GM08714 (cell line): Measurements from ENCODE around the gene ABHD13.

Source experiments
- H3K4me3 ChIP-seq: fragments of 200-500 bp; sonication (Bioruptor generic); 2 replicates; pipeline ENCODE4 v1.5.1; 2014; ENCODE audit warnings: mild to moderate bottlenecking, low read length, inconsistent platforms
- ZNF274 ChIP-seq: IDR thresholded peaks from 2 replicates; pipeline ENCODE4 v1.6.1; 2012; ENCODE audit warnings: mild to moderate bottlenecking, low read depth, low read length

The ABHD13 gene

GRCh38 chr13:108218044-108218974 lies at the start of gene ABHD13:
ABHD13 (plus strand) TSS chr13:108218392; CDS start chr13:108229219, 10,827 bp downstream.
- TF ChIP-seq ZNF274 = no peak

GRCh38 chr13:108168929-108169328 lies 49.3 kb upstream of the ABHD13 start:
- TF ChIP-seq ZNF274 = no peak
- no peak overlapping the region for H3K4me3 ChIP-seq

More at GRCh38 chr13:108218044-108218974, at the start of gene ABHD13:
- peak within 1 kb of the TSS; percentile 88 for H3K4me3 ChIP-seq

GRCh38 chr13:108176685-108177274 lies 41.4 kb upstream of the ABHD13 start:
- TF ChIP-seq ZNF274 = no peak

DNA sequence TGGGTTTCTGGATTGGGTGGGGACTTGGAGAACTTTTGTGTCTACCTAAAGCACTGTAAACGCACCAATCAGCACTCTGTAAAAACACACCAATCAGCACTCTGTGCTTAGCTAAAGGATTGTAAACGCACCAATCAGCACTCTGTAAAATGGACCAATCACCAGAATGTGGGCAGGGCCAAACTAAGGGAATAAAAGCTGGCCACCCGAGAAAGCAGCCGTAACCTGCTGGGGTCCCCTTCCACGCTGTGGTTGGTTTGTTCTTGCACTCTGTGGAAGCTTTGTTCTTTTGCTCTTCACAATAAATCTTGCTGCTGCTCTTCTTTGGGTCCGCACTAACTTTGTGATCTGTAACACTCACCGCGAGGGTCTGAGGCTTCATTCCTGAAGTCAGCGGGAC lies 40.1 kb upstream of the ABHD13 start:
- TF ChIP-seq ZNF274 = no peak
- H3K4me3 ChIP-seq = no peak overlapping the region

More at GRCh38 chr13:108176685-108177274, 41.4 kb upstream of the ABHD13 start:
- no peak overlapping the region for H3K4me3 ChIP-seq

DNA sequence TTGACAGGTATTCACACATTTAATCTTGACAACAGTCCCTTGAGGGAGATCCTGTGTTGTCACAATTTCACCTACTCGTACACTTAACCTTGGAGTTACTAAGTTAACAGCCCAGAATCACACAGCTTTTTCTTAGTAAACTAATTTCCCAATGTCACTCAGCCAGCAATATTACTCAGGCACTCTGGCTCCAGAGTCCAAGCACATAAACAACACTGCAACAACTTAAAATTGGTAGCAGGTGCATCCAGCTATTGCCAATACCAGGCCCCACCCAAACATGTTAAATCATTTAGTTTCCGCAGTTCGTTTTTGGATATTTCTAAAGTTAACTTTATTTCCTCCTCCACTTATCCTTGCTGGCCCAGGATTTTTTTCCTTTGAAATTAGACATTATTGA lies 35.5 kb upstream of the ABHD13 start:
- TF ChIP-seq ZNF274 = no peak
- no peak overlapping the region for H3K4me3 ChIP-seq

DNA sequence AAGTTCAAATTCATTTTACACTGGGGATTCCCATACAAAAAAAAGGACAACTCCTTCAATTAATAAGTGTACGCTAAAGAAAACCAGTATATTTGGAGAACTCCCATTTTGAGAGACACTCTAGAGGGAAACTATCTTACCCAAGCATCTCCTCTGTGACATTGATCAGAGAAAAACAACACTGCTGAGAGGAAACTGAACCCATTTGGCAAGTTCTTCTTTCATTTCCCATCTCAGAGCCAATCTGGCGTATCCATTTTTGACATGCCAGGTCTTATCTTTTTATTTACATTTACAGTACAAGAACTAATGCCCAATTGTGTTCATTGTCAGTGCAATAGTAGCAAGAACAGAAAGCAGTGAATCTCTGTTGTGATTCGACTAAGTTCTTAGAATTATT lies 33.0 kb upstream of the ABHD13 start:
- no peak for TF ChIP-seq ZNF274
- H3K4me3 ChIP-seq = no peak overlapping the region

DNA sequence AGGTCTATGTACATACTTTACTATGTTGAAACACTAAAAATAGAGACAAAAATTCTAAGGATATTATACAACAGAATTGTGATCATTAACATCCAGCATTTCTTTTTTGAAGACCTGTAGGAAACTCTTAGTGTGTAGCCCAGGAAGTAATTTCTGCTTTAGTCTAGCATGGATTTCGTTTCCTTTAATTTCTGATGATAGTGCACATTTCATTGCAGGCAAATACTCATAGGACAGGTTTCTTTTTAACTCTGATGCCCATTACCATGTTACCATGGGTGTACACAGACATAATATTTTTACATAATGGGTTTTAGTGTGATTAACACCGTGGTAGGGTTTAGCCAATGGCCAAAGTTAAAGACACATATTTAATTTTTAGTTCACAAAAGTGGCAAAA lies 29.9 kb upstream of the ABHD13 start:
- no peak for TF ChIP-seq ZNF274

DNA sequence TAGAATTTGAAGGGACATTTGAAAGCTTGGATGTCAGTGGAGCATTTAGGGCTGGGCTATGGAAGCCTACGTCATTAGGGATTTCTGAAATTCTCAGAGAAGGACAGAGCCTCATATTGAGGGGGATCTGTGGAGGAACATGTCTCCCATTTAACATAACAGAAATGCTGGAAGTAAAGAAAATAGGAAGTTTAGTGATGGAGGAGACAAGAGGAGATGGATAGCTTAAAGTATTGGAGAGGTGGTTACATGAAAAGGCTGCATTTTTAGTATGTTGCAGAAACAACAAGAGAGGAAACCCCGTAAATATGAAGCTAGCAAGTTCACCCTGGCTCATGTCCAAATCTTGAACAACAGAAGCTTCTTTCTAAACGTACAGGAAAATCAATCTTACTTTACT lies 27.3 kb upstream of the ABHD13 start:
- no peak for TF ChIP-seq ZNF274
- no peak overlapping the region for H3K4me3 ChIP-seq

More for the DNA sequence above, 29.9 kb upstream of the ABHD13 start:
- H3K4me3 ChIP-seq = no peak overlapping the region

GRCh38 chr13:108193806-108194205 lies 24.4 kb upstream of the ABHD13 start:
- H3K4me3 ChIP-seq = no peak overlapping the region
- TF ChIP-seq ZNF274 = no peak

DNA sequence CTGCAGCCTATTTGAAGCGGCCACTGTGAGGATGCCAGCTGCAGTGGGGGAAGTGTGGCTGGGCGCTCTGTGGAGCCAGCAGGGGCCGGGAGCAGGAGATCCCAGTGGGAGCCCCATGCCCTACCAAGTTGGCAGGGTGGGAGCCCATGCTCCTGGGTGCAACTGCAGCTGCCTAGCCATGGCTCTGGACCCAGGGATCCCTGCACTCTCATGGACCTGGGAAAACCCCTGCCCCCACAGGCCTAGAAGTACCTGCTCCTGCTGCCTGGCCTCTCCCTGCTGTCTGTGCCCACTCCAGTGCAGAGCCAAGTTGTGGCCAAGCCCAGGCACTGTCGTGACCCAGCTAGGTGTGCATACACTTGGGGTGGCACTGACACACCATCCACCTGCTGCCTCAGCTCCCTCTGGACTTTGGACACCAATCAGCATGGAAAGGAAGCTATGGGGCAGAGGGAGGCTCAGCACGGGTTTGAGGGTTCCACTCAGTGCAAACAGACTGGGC lies 23.7 kb upstream of the ABHD13 start:
- TF ChIP-seq ZNF274 = no peak
- H3K4me3 ChIP-seq = no peak overlapping the region

- H3K4me3 ChIP-seq = no peak overlapping the region
- TF ChIP-seq ZNF274 = no peak
Measured at GRCh38 chr13:108195146-108195545, 23.0 kb upstream of the ABHD13 start.

GRCh38 chr13:108195861-108196260 lies 22.3 kb upstream of the ABHD13 start:
- no peak overlapping the region for H3K4me3 ChIP-seq
- no peak for TF ChIP-seq ZNF274

GRCh38 chr13:108200781-108201398 lies 17.3 kb upstream of the ABHD13 start:
- no peak for TF ChIP-seq ZNF274
- no peak overlapping the region for H3K4me3 ChIP-seq

GRCh38 chr13:108210551-108210950 lies 7.6 kb upstream of the ABHD13 start:
- TF ChIP-seq ZNF274 = no peak
- no peak overlapping the region for H3K4me3 ChIP-seq
